GM12878 (cell line): Measurements from ENCODE around the gene FUBP3. TPM values are rescaled to one million over a fixed set of nuclear protein-coding genes. Genes with fewer than 3 reads are reported as not detected.

Source experiments
- BCL11A ChIP-seq: IDR thresholded peaks from 2 replicates; pipeline ENCODE4 v1.6.1; 2011; ENCODE audit warnings: low read depth, low read length
- CBFB ChIP-seq: IDR thresholded peaks from 2 replicates; pipeline ENCODE4 v1.6.1; 2016; ENCODE audit warnings: antibody characterized with exemption, low read depth
- CBX3 ChIP-seq: fragments of 200-600 bp; sonication (generic); IDR thresholded peaks from 2 replicates; pipeline ENCODE4 v1.6.1; 2016; ENCODE audit warnings: low read depth, borderline replicate concordance
- CEBPZ ChIP-seq: fragments of 150-350 bp; IDR thresholded peaks from 2 replicates; pipeline ENCODE4 v1.6.1; 2016; ENCODE audit warnings: low read depth, low read length
- DPF2 ChIP-seq: fragments of 450-650 bp; IDR thresholded peaks from 2 replicates; pipeline ENCODE4 v1.6.1; 2017; ENCODE audit warnings: mild to moderate bottlenecking
- ETV6 ChIP-seq, 2 experiments: fragments of 450-650 bp in 1 of 2; IDR thresholded peaks in 1 of 2; conservative IDR thresholded peaks in 1 of 2; 2 replicates each; pipeline ENCODE4 v1.6.1; 2014; ENCODE audit warnings: antibody characterized with exemption in 1 of 2, borderline replicate concordance in 1 of 2, low read depth in 1 of 2, mild to moderate bottlenecking in 1 of 2, moderate library complexity in 1 of 2
- HDGF ChIP-seq: fragments of 450-650 bp; IDR thresholded peaks from 2 replicates; pipeline ENCODE4 v1.6.1; 2016; ENCODE audit warnings: antibody characterized with exemption
- IKZF1 ChIP-seq: fragments of 450-650 bp; conservative IDR thresholded peaks from 2 replicates; pipeline ENCODE4 v1.6.1; 2017; ENCODE audit warnings: antibody characterized with exemption, mild to moderate bottlenecking
- MEF2A ChIP-seq: IDR thresholded peaks from 2 replicates; pipeline ENCODE4 v1.6.1; 2011; ENCODE audit warnings: low read depth, mild to moderate bottlenecking, low read length, moderate library complexity; ENCODE audit not compliant: insufficient read depth
- MTA2 ChIP-seq: fragments of 450-650 bp; IDR thresholded peaks from 2 replicates; pipeline ENCODE4 v1.6.1; 2016; ENCODE audit warnings: low read depth, mild to moderate bottlenecking, moderate library complexity
- NBN ChIP-seq: fragments of 450-650 bp; IDR thresholded peaks from 2 replicates; pipeline ENCODE4 v1.6.1; 2016
- NKRF ChIP-seq: fragments of 450-650 bp; conservative IDR thresholded peaks from 2 replicates; pipeline ENCODE4 v1.6.1; 2017; ENCODE audit warnings: mild to moderate bottlenecking, moderate library complexity
- NR2F1 ChIP-seq: fragments of 450-650 bp; conservative IDR thresholded peaks from 2 replicates; pipeline ENCODE4 v1.6.1; 2017; ENCODE audit warnings: mild to moderate bottlenecking
- POLR2A ChIP-seq: IDR thresholded peaks from 2 replicates; pipeline ENCODE4 v1.6.1; 2011; ENCODE audit warnings: low read depth, mild to moderate bottlenecking, low read length
- RBBP5 ChIP-seq: fragments of 200-600 bp; sonication (generic); conservative IDR thresholded peaks from 2 replicates; pipeline ENCODE4 v1.6.1; 2016
- RFX5 ChIP-seq: IDR thresholded peaks from 2 replicates; pipeline ENCODE4 v1.6.1; 2011; ENCODE audit warnings: low read depth, low read length, improper control_type of control experiment
- RUNX3 ChIP-seq: IDR thresholded peaks from 2 replicates; pipeline ENCODE4 v1.6.1; 2012; ENCODE audit warnings: low read length, inconsistent platforms
- SIX5 ChIP-seq: IDR thresholded peaks from 2 replicates; pipeline ENCODE4 v1.6.1; 2011; ENCODE audit warnings: mild to moderate bottlenecking, low read depth, low read length, moderate library complexity; ENCODE audit not compliant: severe bottlenecking
- SMAD5 ChIP-seq: IDR thresholded peaks from 2 replicates; pipeline ENCODE4 v1.6.1; 2016; ENCODE audit warnings: antibody characterized with exemption, low read depth
- TBL1XR1 ChIP-seq: IDR thresholded peaks from 2 replicates; pipeline ENCODE4 v1.6.1; 2012; ENCODE audit warnings: low read depth, low read length, improper control_type of control experiment
- YY1 ChIP-seq: IDR thresholded peaks from 2 replicates; pipeline ENCODE4 v1.6.1; 2011; ENCODE audit warnings: low read depth, mild to moderate bottlenecking, low read length
- ZBED1 ChIP-seq: IDR thresholded peaks from 2 replicates; pipeline ENCODE4 v1.6.1; 2016; ENCODE audit warnings: borderline replicate concordance
- ZNF687 ChIP-seq: fragments of 450-650 bp; IDR thresholded peaks from 2 replicates; pipeline ENCODE4 v1.6.1; 2017; ENCODE audit warnings: mild to moderate bottlenecking, moderate library complexity
- polyA plus RNA-seq, 11 experiments: library from polyadenylated mRNA; depleted of rRNA in 4 of 11; unstranded in 6 of 11; stranded (reverse) in 5 of 11; fragments of >200 nt; fragmentation: Nextera tagmentation in 4 of 11; fragmentation: Illumina TruSeq in 1 of 11; extraction: Ambion mirVana in 4 of 11; extraction: Trizol in 1 of 11; gene quantifications; 1 replicate in 1 of 11; 2 replicates in 10 of 11; pipeline versions ENCODE4 v1.2.1 to v1.2.3, GENCODE V29; 2011 to 2016; ENCODE audit warnings: inconsistent platforms in 2 of 11, missing spikeins in 2 of 11, low read depth in 1 of 11
- total RNA-seq, 4 experiments: library from RNA; depleted of rRNA in 3 of 4; stranded (reverse); fragments of >200 nt in 3 of 4; fragmentation: Illumina TruSeq in 1 of 4; extraction: Trizol in 1 of 4; gene quantifications; 2 replicates each; pipeline versions ENCODE4 v1.2.1 to v1.2.3, GENCODE V29; 2013 to 2021

FUBP3 gene
- total and polyA plus RNA-seq, 10 of the 15 experiments (the other 5 are each of a cell fraction or from before 2014, with no cell fraction given) = 2.4 to 49.4 (median 37.2) TPM

- TF ChIP-seq MTA2 = 0 out of 2 replicates have a peak, but pooled peaks have one; percentile 19
- no peak for TF ChIP-seq RFX5
- no peak for TF ChIP-seq RBBP5
- peak; percentile 57; the same call in 1 of the 2 replicates for TF ChIP-seq SMAD5
- peak; percentile 74; the same call in 1 of the 2 replicates for TF ChIP-seq NBN
- 0 out of 2 replicates have a peak, but pooled peaks have one; percentile 31 for TF ChIP-seq DPF2
- TF ChIP-seq CEBPZ = no peak
- no peak for TF ChIP-seq CBX3
- peak in 1 of 2 experiments; percentile 68; a peak in 2 of 4 replicates for TF ChIP-seq ETV6 (conservative IDR thresholded peaks at IDR 0.05 in 1 of 2, IDR thresholded peaks at IDR 0.05 in 1 of 2; ENCODE audit: borderline replicate concordance in 1 of 2, low read depth in 1 of 2)
- TF ChIP-seq TBL1XR1 = no peak
- no peak for TF ChIP-seq ZBED1
- TF ChIP-seq SIX5 = peak; percentile 53
- peak; percentile 41; the same call in 1 of the 2 replicates for TF ChIP-seq ZNF687
- TF ChIP-seq RUNX3 = no peak
- TF ChIP-seq NR2F1 = peak; percentile 66; the same call in 1 of the 2 replicates
- TF ChIP-seq POLR2A = peak; percentile 99
- 0 out of 2 replicates have a peak, but pooled peaks have one; percentile 61 for TF ChIP-seq CBFB
- TF ChIP-seq HDGF = no peak
- TF ChIP-seq BCL11A = no peak
- TF ChIP-seq YY1 = peak; percentile 86
- TF ChIP-seq IKZF1 = peak; percentile 88
- TF ChIP-seq MEF2A = 0 out of 2 replicates have a peak, but pooled peaks have one; percentile 14
- peak; percentile 49; the same call in 1 of the 2 replicates for TF ChIP-seq NKRF
Measured at GRCh38 chr9:130578865-130579737, at the start of gene FUBP3 (continued).
